ENCODE data around the gene ABHD4.
"Not testable (repeated sequence)": the region's sequence is repeated elsewhere in the genome, so short reads cannot be mapped to it uniquely, and the experiment has no call there.

Gene ABHD4

GRCh38 chr14:22593189-22593588, 4.9 kb upstream of the ABHD4 start:
- DNase-seq: no peak

GRCh38 chr14:22593601-22594000, 4.5 kb upstream of the ABHD4 start:
- DNase-seq: no peak

- no peak for DNase-seq
These were observed 3.9 kb upstream of the ABHD4 start for GRCh38 chr14:22594156-22594716.

GRCh38 chr14:22596354-22596879, 1.7 kb upstream of the ABHD4 start:
- no peak for DNase-seq

GRCh38 chr14:22597265-22597664, 835 bp upstream of the ABHD4 start:
- no peak for DNase-seq

- no peak for DNase-seq
These were observed 365 bp upstream of the ABHD4 start for GRCh38 chr14:22597771-22598098.

- no peak for DNase-seq
These were observed 770 bp downstream of the ABHD4 start for GRCh38 chr14:22598896-22599244.

GRCh38 chr14:22599349-22599748, 1.2 kb downstream of the ABHD4 start:
- DNase-seq: no peak

GRCh38 chr14:22600027-22600426, 1.9 kb downstream of the ABHD4 start:
- no peak for DNase-seq

GRCh38 chr14:22601456-22601855, 3.4 kb downstream of the ABHD4 start:
- DNase-seq: no peak

- no peak for DNase-seq
These were observed 3.9 kb downstream of the ABHD4 start for GRCh38 chr14:22601996-22602395.

- DNase-seq: no peak
These were observed 4.8 kb downstream of the ABHD4 start for GRCh38 chr14:22602862-22603261.

- DNase-seq: no peak
These were observed 8.3 kb downstream of the ABHD4 start for GRCh38 chr14:22606380-22606779.

- no peak for DNase-seq
These were observed 9.2 kb downstream of the ABHD4 start for GRCh38 chr14:22607291-22607690.

- DNase-seq: no peak
These were observed 12.8 kb downstream of the ABHD4 start for GRCh38 chr14:22610931-22611330.

- no peak for DNase-seq
These were observed 15.1 kb downstream of the ABHD4 start for GRCh38 chr14:22613106-22613695.

GRCh38 chr14:22613736-22614239, 15.7 kb downstream of the ABHD4 start:
- DNase-seq: no peak

- no peak for DNase-seq
These were observed 16.2 kb downstream of the ABHD4 start for GRCh38 chr14:22614240-22614799.

GRCh38 chr14:22615765-22616164, 17.7 kb downstream of the ABHD4 start:
- not testable (repeated sequence) for DNase-seq

GRCh38 chr14:22622255-22622654, 24.2 kb downstream of the ABHD4 start:
- DNase-seq: no peak

GRCh38 chr14:22623047-22623446, 24.9 kb downstream of the ABHD4 start:
- no peak for DNase-seq

- no peak for DNase-seq
These were observed 28.5 kb downstream of the ABHD4 start for GRCh38 chr14:22626590-22626989.

- DNase-seq: no peak
These were observed 29.6 kb downstream of the ABHD4 start for GRCh38 chr14:22627506-22628263.

- no peak for DNase-seq
These were observed 31.3 kb downstream of the ABHD4 start for GRCh38 chr14:22629361-22629760.
